ENCODE results near the gene CLN3. TPM values are rescaled to one million over a fixed set of nuclear protein-coding genes. Genes with fewer than 3 reads are reported as not detected.
"Not testable (repeated sequence)": the region's sequence is repeated elsewhere in the genome, so short reads cannot be mapped to it uniquely, and the experiment has no call there.

CLN3 gene
- polyA plus RNA-seq, 3 donors: 37.0 to 113 (median 50.2) TPM

DNA sequence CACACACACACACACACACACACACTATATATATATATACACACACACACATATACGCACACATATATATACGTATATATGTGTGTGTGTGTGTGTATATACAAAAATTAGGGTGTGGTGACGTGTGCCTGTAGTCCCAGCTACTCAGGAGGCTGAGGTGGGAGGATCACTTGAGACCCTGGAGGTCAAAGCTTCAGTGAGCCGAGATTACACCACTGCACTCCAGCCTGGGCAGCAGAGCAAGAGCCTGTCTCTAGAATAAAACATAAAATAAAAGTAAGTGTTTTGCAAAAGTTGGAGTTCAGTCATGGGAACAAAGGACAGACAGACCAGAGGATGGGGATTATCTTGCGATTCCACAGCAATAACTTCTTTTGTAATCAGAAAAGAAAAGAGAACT, 36.1 kb upstream of the CLN3 start:
- intact Hi-C loops (cut with micrococcal nuclease): no loop called here
- Histone ChIP-seq H4K20me1 (ENCODE audit: insufficient read depth, low read length) (no peaks in the 10 kb centered on the region), H2AFZ (ENCODE audit: insufficient read depth, low read depth, low read length, poor library complexity, severe bottlenecking) (no peak overlapping the region), H3K27ac (ENCODE audit: low read depth in 1 of 2, low read length in 2 of 2) (no peak overlapping the region), H3K4me3 (replicated peaks in 1 of 3; ENCODE audit: low read depth in 2 of 3, low read length in 3 of 3) (no peak overlapping the region), H3K27me3 (ENCODE audit: control insufficient read depth in 2 of 2, insufficient read depth in 2 of 2, low read length in 2 of 2) (no peaks in the 10 kb centered on the region), H3K9me3 (replicated peaks in 1 of 2; ENCODE audit: control insufficient read depth in 1 of 2, insufficient read depth in 1 of 2, low read length in 2 of 2) (no peaks in the 10 kb centered on the region), H3K79me2 (ENCODE audit: insufficient read depth, low read length) (no peaks in the 10 kb centered on the region), H3K9ac (ENCODE audit: insufficient read depth, low read length, poor library complexity, severe bottlenecking) (no peak overlapping the region), H3K4me1 (ENCODE audit: control insufficient read depth in 1 of 2, insufficient read depth in 2 of 2, low read length in 2 of 2) (peaks cover 28 to 29% of the 10 kb centered on the region in 2 donors), H3K36me3 (replicated peaks in 1 of 2; ENCODE audit: control insufficient read depth in 1 of 2, insufficient read depth in 2 of 2, low read length in 2 of 2) (no peaks in the 10 kb centered on the region), H3K4me2 (replicated peaks; ENCODE audit: extremely low read depth, low read length, poor library complexity, severe bottlenecking) (no peak overlapping the region)
- no peak for DNase-seq
- H3K9me3 Mint-ChIP-seq: peaks cover 0 to 3% (median 0%) of the 10 kb centered on the region in 7 donors
- peaks cover 0 to 2% (median 0%) of the 10 kb centered on the region in 3 donors for H3K27me3 Mint-ChIP-seq (ENCODE audit: low read depth in 3 of 3)
- peaks cover 28% of the 10 kb centered on the region for H3K4me1 Mint-ChIP-seq
- no peak overlapping the region for H3K27ac Mint-ChIP-seq
- H3K4me3 Mint-ChIP-seq: no peak overlapping the region
- peaks cover 0 to 7% of the 10 kb centered on the region in 2 donors for H3K36me3 Mint-ChIP-seq
- 100% methylated on average over 1 of the region's 5 CpGs for WGBS (ENCODE audit: insufficient coverage)
- TF ChIP-seq CTCF (IDR thresholded peaks at IDR 0.05): no peak

- H3K9ac ChIP-seq (ENCODE audit: insufficient read depth, low read length, poor library complexity, severe bottlenecking); H3K9me3 Mint-ChIP-seq; H3K9me3 ChIP-seq (replicated peaks in 1 of 2; ENCODE audit: control insufficient read depth in 1 of 2, insufficient read depth in 1 of 2, low read length in 2 of 2); H3K4me3 Mint-ChIP-seq; H4K20me1 ChIP-seq (ENCODE audit: insufficient read depth, low read length); DNase-seq; H3K36me3 Mint-ChIP-seq; H2AFZ ChIP-seq (ENCODE audit: insufficient read depth, low read depth, low read length, poor library complexity, severe bottlenecking); H3K27me3 Mint-ChIP-seq (ENCODE audit: low read depth in 3 of 3); H3K27ac Mint-ChIP-seq; H3K27me3 ChIP-seq (ENCODE audit: control insufficient read depth in 2 of 2, insufficient read depth in 2 of 2, low read length in 2 of 2); intact Hi-C loops (cut with micrococcal nuclease); H3K79me2 ChIP-seq (ENCODE audit: insufficient read depth, low read length); H3K4me3 ChIP-seq (replicated peaks in 1 of 3; ENCODE audit: low read depth in 2 of 3, low read length in 3 of 3); H3K36me3 ChIP-seq (replicated peaks in 1 of 2; ENCODE audit: control insufficient read depth in 1 of 2, insufficient read depth in 2 of 2, low read length in 2 of 2); H3K4me2 ChIP-seq (replicated peaks; ENCODE audit: extremely low read depth, low read length, poor library complexity, severe bottlenecking); H3K27ac ChIP-seq (ENCODE audit: low read depth in 1 of 2, low read length in 2 of 2): not testable (repeated sequence)
- peaks cover 21 to 22% of the 10 kb centered on the region in 2 donors for H3K4me1 ChIP-seq (ENCODE audit: control insufficient read depth in 1 of 2, insufficient read depth in 2 of 2, low read length in 2 of 2)
- no CpG with 5 or more reads among the region's 7 CpGs for WGBS (ENCODE audit: insufficient coverage)
- peaks cover 23% of the 10 kb centered on the region for H3K4me1 Mint-ChIP-seq
Observed at GRCh38 chr16:28527100-28527785, 35.4 kb upstream of the CLN3 start.
